Measurements from ENCODE around the gene MAMDC2.

GRCh38 chr9:70020991-70021571, 22.6 kb upstream of the MAMDC2 start:
- TF ChIP-seq, protein P1, sequence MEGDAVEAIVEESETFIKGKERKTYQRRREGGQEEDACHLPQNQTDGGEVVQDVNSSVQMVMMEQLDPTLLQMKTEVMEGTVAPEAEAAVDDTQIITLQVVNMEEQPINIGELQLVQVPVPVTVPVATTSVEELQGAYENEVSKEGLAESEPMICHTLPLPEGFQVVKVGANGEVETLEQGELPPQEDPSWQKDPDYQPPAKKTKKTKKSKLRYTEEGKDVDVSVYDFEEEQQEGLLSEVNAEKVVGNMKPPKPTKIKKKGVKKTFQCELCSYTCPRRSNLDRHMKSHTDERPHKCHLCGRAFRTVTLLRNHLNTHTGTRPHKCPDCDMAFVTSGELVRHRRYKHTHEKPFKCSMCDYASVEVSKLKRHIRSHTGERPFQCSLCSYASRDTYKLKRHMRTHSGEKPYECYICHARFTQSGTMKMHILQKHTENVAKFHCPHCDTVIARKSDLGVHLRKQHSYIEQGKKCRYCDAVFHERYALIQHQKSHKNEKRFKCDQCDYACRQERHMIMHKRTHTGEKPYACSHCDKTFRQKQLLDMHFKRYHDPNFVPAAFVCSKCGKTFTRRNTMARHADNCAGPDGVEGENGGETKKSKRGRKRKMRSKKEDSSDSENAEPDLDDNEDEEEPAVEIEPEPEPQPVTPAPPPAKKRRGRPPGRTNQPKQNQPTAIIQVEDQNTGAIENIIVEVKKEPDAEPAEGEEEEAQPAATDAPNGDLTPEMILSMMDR (IDR thresholded peaks at IDR 0.05) = no peak
- TF ChIP-seq POLR2AphosphoS5 (IDR thresholded peaks at IDR 0.05) (no peak), POLR2A (IDR thresholded peaks at IDR 0.05) (no peak), EP300 (IDR thresholded peaks at IDR 0.05) (no peak)

Measured in gastroesophageal sphincter (tissue), 3 donors.